GM12875 (cell line): Measurements from ENCODE around the gene MAPK10.
"Not testable (repeated sequence)": the region's sequence is repeated elsewhere in the genome, so short reads cannot be mapped to it uniquely, and the experiment has no call there.

Experiments used
- H3K4me3 ChIP-seq: one replicate; pipeline ENCODE4 v1.5.1; 2011; ENCODE audit warnings: low read depth, low read length, control low read depth
- TF ChIP-seq, protein P1 (sequence below): IDR thresholded peaks from 2 replicates; pipeline ENCODE4 v1.5.1; 2011; ENCODE audit warnings: low read depth, mild to moderate bottlenecking, control low read depth, inconsistent platforms, low read length, moderate library complexity, borderline replicate concordance; ENCODE audit not compliant: insufficient read depth

The MAPK10 gene

DNA sequence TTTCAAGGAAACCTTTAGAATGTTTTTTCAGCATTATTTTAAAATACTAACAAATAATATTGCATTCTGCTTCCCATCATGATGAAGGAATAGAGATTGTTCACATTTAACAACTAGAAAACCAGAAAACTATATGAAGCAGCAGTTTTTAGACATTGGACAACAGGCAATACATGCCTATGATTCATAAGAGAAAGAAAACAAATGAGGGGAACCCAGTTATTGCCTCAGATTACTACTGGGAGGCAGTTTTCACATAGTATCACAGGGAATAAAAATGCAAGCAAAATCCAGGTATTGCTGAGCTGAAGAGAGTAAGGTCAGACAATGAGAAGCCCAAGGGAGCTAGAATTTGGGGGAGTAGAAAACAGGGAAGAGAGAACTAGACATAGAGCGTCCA lies 373.6 kb downstream of the MAPK10 start:
- TF ChIP-seq, protein P1, sequence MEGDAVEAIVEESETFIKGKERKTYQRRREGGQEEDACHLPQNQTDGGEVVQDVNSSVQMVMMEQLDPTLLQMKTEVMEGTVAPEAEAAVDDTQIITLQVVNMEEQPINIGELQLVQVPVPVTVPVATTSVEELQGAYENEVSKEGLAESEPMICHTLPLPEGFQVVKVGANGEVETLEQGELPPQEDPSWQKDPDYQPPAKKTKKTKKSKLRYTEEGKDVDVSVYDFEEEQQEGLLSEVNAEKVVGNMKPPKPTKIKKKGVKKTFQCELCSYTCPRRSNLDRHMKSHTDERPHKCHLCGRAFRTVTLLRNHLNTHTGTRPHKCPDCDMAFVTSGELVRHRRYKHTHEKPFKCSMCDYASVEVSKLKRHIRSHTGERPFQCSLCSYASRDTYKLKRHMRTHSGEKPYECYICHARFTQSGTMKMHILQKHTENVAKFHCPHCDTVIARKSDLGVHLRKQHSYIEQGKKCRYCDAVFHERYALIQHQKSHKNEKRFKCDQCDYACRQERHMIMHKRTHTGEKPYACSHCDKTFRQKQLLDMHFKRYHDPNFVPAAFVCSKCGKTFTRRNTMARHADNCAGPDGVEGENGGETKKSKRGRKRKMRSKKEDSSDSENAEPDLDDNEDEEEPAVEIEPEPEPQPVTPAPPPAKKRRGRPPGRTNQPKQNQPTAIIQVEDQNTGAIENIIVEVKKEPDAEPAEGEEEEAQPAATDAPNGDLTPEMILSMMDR: no peak
- H3K4me3 ChIP-seq: no peak overlapping the region

DNA sequence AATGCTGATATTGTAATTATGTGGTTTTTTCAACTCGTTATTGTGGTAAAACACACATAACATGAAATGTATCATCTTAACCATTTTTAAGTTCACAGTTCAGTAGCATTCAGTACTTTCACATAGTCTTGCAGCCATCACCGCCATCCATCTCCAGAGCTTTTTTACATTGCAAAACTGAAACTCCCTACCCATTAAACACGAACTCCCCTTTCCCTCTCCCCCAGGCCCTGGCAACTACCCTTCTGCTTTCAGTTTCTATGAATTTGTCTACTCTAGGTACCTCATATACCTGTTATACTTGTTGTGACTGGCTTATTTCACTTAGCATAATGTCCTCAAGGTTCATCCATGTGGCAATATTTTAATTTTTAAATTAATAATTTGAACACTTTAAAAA lies 380.6 kb downstream of the MAPK10 start:
- no peak overlapping the region for H3K4me3 ChIP-seq
- TF ChIP-seq, protein P1: no peak

DNA sequence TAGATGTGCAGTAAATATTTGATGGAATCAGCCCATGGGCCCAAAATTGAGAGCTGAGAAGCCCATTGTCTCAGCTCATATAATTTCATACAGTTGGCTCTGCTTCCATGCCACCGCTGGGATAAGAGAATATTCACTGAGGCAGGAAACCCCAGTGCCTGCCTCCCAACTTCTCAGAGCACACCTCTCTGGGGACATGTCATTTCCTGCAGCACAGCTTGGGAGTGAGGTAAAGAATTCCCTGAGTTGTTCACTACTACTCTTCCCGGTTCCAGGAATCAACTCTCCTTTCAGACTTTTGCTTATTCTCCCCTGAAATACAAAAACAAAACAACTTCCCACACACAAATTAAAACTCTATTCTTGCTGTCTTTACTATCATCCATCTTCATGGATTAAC lies 389.3 kb downstream of the MAPK10 start:
- no peak overlapping the region for H3K4me3 ChIP-seq
- TF ChIP-seq, protein P1: no peak

DNA sequence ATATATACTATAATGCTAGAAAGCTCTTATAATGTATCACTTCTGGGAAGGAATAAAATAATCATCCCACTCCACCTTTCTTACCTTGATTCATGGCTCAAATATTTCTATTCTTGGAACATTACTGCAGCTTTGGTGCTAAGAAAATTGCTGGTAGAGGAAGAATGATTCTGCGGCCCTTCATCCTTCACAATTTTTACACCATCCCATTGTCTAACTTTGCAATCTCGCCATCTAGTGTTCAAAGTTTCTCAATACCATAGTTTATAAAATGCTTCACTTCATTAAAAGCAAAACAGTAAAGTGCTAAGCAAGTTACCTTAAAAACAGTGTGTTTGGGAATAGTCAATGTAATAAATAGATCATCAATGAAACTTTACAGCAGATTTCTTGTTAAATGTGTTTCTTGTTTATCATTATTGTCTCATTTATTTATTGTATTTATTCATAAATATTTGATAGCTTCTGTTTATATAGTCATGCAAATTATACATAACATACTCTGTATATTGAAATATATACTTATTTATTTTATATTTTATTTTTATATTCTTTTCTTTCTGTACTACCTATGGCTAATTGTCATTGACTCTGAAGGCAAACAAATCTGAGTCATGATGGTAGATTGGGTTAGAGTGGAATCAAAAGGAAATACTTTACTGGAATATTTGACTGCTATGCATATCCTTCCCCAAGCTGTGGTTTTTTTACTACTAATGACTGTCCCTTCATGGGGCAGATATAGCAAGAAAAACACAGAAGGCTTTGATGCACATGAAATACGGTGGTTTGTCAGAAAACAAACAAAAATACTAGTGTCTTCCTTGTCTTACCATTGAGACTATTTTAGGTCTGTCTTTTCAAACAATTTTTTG lies 390.7 kb downstream of the MAPK10 start:
- TF ChIP-seq, protein P1: peak; percentile 31; the same call in 1 of the 2 replicates
- no peak overlapping the region for H3K4me3 ChIP-seq

DNA sequence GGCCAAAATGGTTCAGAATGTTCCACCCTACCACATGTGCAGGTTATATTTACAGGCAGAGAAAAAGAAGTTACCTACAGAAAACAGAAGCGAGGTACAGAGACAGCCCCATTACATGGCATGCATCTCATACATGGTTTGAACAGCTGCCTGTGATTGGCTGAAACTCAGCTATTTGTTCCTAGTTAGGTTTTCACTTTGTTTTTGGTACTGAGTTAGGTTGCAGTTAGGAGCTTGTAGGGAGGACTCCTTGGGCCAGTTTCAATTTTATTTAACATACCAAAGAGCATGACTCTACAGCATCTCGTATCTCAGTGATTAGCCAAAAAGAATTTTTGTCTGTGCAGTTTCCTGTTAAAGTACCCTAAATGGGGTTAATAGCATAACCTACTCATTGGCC lies 392.0 kb downstream of the MAPK10 start:
- no peak overlapping the region for H3K4me3 ChIP-seq
- TF ChIP-seq, protein P1: no peak

DNA sequence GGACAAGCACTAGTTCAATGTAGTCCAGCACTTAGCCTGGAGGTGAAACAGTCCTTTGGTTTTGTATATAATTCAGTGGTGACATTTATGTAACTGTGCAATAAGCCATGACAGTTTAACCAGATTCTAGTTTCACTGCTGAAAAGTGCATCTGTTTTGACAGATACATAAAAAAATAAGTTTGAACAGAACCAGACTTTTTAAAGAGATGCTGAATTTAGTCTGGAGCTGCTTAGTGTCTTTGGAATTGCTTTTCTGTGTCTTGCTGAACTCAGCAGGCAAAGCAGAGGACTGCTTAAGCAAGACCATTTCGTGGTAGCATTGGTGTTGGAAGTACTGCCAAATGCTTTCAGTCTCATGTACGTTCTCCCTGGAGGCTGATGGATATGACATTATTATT lies 393.5 kb downstream of the MAPK10 start:
- TF ChIP-seq, protein P1: no peak
- no peak overlapping the region for H3K4me3 ChIP-seq

DNA sequence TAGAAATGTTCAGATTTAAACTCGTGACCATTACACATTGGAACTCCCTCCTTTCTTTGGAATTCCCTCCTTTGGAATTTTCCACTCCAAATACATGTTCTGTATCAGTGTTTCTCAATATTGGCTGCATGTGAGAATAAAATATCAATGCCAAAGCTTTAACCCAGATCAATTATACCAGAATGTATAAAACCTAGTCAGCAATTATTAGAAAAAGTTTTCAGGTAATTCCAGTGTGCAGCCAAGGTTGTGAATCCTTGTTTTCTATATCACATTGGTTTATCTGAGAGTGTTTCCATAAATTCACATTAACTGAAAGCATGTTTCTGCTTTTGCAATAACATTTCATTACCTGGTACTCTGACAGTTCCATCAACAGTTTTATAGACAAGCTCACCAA lies 394.3 kb downstream of the MAPK10 start:
- TF ChIP-seq, protein P1: no peak
- H3K4me3 ChIP-seq: no peak overlapping the region

DNA sequence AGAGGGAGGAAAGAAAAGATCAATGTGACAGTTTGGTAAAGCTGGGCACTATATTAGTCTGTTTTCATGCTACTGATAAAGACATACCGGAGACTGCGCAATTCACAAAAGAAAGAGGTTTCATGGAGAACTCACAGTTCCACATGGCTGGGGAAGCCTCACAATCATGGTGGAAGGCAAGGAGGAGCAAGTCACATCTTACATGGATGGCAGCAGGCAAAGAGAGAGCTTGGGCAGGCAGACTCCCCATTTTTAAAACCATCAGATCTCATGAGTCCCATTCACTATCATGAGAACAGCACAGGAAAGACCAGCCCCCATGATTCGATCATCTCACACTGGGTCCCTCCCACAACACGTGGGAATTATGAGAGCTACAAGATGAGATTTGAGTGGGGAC lies 394.8 kb downstream of the MAPK10 start:
- not testable (repeated sequence) for H3K4me3 ChIP-seq
